ENCODE results near the gene GAK. TPM values are rescaled to one million over a fixed set of nuclear protein-coding genes. Genes with fewer than 3 reads are reported as not detected.

Gene GAK
- total and polyA plus RNA-seq, 4 donors: 27.4 to 69.7 (median 47.0) TPM

- Histone ChIP-seq H3K4me3 (ENCODE audit: low read depth in 1 of 3, low read length in 3 of 3) (no peak overlapping the region), H3K4me1 (ENCODE audit: control insufficient read depth in 4 of 4, insufficient read depth in 4 of 4, low read length in 3 of 4) (peaks cover 0 to 8% (median 5%) of the 10 kb centered on the region in 4 donors), H3K9ac (ENCODE audit: low read depth in 1 of 2, low read length in 2 of 2) (no peak overlapping the region), H3K27ac (ENCODE audit: low read depth in 1 of 2, low read length in 2 of 2) (no peak overlapping the region), H3K27me3 (ENCODE audit: control insufficient read depth in 4 of 4, insufficient read depth in 4 of 4, low read length in 3 of 4) (peaks cover 0 to 3% (median 0%) of the 10 kb centered on the region in 4 donors), H3K9me3 (ENCODE audit: control insufficient read depth in 4 of 4, low read length in 3 of 4) (no peaks in the 10 kb centered on the region), H3K36me3 (ENCODE audit: control insufficient read depth in 4 of 4, insufficient read depth in 3 of 4, low read depth in 1 of 4, low read length in 3 of 4) (no peaks in the 10 kb centered on the region)
- TF ChIP-seq CTCF (IDR thresholded peaks at IDR 0.05; ENCODE audit: low read depth, low read length, missing input control) (no peak), MAX (IDR thresholded peaks at IDR 0.05) (no peak), TAF1 (conservative IDR thresholded peaks at IDR 0.05) (no peak), YY1 (IDR thresholded peaks at IDR 0.05) (no peak), RAD21 (IDR thresholded peaks at IDR 0.05) (no peak), FOXA1 (IDR thresholded peaks at IDR 0.05) (no peak), JUND (IDR thresholded peaks at IDR 0.05) (no peak), SP1 (IDR thresholded peaks at IDR 0.05) (no peak), FOXA2 (IDR thresholded peaks at IDR 0.05) (no peak), ZBTB33 (IDR thresholded peaks at IDR 0.05) (no peak), HNF4A (conservative IDR thresholded peaks at IDR 0.05) (no peak), ATF3 (IDR thresholded peaks at IDR 0.05) (no peak), REST (IDR thresholded peaks at IDR 0.05) (no peak), GABPA (IDR thresholded peaks at IDR 0.05 in 1 of 2, conservative IDR thresholded peaks at IDR 0.05 in 1 of 2) (no peak), HNF4G (IDR thresholded peaks at IDR 0.05) (no peak), RXRA (IDR thresholded peaks at IDR 0.05) (no peak), EGR1 (IDR thresholded peaks at IDR 0.05; ENCODE audit: low read depth in 2 of 2) (no peak), NR2F2 (IDR thresholded peaks at IDR 0.05) (no peak)
- WGBS: 82% methylated on average over 10 of the region's 10 CpGs
- no peak for DNase-seq (ENCODE audit: low spot score)
Observed at GRCh38 chr4:813900-814299, 118.2 kb downstream of the GAK start.
